Measurements from ENCODE around the gene PCNX4. TPM values are rescaled to one million over a fixed set of nuclear protein-coding genes. Genes with fewer than 3 reads are reported as not detected.

Gene PCNX4
- total RNA-seq, 2 donors from 2014 or later, result 19.7 to 23.6 TPM

DNA sequence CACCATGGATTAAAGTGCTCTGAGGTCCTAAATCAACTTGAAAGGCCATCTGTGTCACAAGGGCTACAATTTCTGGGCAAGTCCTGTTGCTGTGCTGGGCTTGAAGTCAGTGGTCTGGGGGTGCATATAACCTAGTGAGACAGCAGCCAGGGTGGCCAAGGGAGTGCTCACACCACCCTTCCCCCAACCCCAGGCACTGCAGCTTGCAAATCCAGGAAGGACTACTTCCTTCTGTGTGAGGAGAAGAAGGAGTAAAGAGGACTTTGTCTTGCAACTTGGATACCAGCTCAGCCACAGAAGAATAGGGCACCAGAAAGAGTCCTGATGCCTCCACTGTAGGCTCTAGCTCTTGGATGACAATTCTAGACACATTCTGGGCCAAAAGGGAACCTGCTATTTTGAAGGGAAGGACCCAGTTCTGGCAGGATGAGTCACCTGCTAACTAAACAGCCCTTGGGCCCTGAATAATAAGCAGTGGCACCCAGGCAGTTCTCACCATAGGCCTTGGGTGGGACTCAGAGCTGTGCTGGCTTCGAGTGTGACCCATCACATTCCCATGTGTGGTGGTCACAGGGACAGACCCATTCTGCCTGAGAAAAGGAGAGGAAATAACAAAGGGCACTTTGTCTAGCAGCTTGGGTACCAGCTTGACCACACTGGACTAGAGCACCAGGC is 106.0 kb downstream of the PCNX4 start:
- H3K27me3 ChIP-seq, result no peaks in the 10 kb centered on the region
- intact Hi-C loops (cut with DNase I), result no loop called here
- no peak overlapping the region for H3K9ac ChIP-seq (ENCODE audit: low read depth in 2 of 2, low read length in 2 of 2)

DNA sequence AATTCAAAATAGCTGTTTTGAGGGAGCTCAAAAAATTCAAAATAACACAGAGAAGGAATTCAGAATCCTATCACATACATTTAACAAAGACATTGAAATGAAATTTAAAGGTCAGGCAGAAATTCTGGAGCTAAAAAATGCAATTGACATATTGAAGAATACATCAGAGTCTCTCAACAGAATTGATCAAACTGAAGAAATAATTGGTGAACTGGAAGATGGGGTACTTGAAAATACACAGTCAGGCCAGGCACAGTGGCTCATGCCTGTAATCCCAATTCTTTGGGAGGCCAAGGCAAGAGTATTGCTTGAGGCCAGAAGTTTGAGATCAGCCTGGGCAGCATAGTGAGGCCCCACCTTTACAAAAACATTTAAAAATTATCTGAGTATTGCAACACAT is 107.6 kb downstream of the PCNX4 start:
- H3K9me3 ChIP-seq, result no peaks in the 10 kb centered on the region
- H3K4me3 ChIP-seq, result no peak overlapping the region
- intact Hi-C loops (cut with DNase I), result no loop called here
- no peaks in the 10 kb centered on the region for H3K36me3 ChIP-seq
- TF ChIP-seq, protein P1, sequence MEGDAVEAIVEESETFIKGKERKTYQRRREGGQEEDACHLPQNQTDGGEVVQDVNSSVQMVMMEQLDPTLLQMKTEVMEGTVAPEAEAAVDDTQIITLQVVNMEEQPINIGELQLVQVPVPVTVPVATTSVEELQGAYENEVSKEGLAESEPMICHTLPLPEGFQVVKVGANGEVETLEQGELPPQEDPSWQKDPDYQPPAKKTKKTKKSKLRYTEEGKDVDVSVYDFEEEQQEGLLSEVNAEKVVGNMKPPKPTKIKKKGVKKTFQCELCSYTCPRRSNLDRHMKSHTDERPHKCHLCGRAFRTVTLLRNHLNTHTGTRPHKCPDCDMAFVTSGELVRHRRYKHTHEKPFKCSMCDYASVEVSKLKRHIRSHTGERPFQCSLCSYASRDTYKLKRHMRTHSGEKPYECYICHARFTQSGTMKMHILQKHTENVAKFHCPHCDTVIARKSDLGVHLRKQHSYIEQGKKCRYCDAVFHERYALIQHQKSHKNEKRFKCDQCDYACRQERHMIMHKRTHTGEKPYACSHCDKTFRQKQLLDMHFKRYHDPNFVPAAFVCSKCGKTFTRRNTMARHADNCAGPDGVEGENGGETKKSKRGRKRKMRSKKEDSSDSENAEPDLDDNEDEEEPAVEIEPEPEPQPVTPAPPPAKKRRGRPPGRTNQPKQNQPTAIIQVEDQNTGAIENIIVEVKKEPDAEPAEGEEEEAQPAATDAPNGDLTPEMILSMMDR (IDR thresholded peaks at IDR 0.05), result no peak
- no peaks in the 10 kb centered on the region for H3K27me3 ChIP-seq
- no peak for DNase-seq
- no peaks in the 10 kb centered on the region for H3K4me1 ChIP-seq
- no peak overlapping the region for H3K27ac ChIP-seq
- H3K9ac ChIP-seq (ENCODE audit: low read depth in 2 of 2, low read length in 2 of 2), result no peak overlapping the region

More for the DNA sequence above, 106.0 kb downstream of the PCNX4 start:
- TF ChIP-seq, protein P1 (IDR thresholded peaks at IDR 0.05), result no peak
- DNase-seq, result no peak
- Histone ChIP-seq H3K9me3 (no peaks in the 10 kb centered on the region), H3K36me3 (no peaks in the 10 kb centered on the region), H3K27ac (no peak overlapping the region), H3K4me1 (no peaks in the 10 kb centered on the region), H3K4me3 (no peak overlapping the region)

DNA sequence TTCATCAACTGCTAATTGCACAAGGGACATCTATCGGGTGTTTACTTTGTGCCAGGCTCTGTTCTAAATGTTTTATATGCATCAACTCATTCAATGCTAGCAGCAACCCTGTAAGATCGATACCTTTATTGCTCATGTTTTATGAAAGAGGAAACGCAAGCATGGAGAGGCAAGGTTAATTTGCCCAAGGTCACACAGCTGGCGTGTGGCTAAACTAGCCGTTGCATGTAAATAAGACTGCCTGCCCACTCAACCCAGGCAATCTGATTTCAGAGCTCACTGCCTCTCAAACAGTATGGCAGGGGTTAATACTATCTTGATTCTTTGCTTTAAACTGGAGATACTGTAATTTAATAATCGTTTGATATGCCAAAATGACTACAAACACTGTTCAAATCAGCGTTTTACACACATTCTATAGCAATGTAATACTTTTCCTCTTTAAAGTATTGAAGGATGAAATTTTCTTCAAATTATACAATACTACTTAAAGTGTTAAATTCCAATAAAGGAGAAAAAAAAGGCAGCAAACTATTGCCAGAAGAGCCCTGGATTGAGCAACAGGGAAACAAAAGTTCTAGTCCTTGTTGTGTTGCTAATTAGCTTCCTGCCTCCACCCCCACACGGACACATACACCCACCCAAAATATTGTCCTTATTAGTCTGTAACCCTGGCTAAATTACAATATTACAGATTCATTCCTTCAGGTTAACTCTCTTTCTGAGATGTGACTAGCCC is 112.5 kb downstream of the PCNX4 start:
- Histone ChIP-seq H3K4me3 (no peak overlapping the region), H3K27ac (no peak overlapping the region), H3K4me1 (no peaks in the 10 kb centered on the region), H3K27me3 (no peaks in the 10 kb centered on the region), H3K9me3 (no peaks in the 10 kb centered on the region), H3K9ac (ENCODE audit: low read depth in 2 of 2, low read length in 2 of 2) (no peak overlapping the region), H3K36me3 (no peaks in the 10 kb centered on the region)
- TF ChIP-seq, protein P1 (IDR thresholded peaks at IDR 0.05), result no peak
- DNase-seq, result no peak
- intact Hi-C loops (cut with DNase I), result no loop called here

DNA sequence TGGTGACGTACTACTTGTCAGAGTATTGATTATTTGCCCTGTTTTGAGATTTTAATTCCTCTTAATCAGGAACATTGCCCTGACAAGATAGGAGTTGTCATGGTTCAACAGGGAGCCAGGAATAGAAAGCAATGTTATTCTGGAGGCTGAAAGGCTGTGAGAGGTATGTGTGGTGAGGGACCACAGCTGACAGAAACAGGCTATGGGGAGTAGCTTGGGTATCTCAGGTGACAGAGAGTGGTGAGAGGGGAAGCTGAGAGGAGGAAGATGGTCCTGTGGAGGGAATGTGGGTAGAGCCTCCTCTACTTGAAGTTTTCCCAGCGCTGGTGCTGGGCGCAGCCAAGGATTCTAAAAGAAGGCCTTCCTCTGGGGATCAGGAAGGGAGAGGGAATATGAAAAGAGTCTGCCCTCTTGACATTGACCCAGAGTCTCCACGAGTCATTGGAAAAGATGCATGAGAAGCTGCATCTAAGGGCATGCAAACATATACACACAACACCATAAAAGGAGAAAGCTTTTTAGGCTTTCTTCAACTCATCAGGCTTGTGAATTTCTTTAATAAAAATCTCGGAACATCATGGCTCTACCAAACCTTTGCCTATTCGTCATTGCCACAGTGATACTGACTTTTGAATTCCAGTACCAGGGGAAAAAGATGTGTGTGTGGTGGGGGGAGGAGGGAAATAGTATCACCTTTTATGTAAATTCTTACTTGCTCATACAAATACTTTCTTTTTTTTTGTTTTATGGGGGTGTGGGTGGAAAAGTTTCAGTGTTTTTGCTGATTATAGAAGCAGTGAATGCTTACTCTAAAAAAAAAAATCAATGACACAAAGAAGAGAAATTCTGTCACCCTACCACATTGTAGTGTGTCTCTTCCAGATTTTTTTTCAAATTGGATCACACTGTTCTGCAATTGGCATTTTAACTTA is 113.4 kb downstream of the PCNX4 start:
- H3K9me3 ChIP-seq, result no peaks in the 10 kb centered on the region
- H3K4me1 ChIP-seq, result no peaks in the 10 kb centered on the region
- no peak overlapping the region for H3K9ac ChIP-seq (ENCODE audit: low read depth in 2 of 2, low read length in 2 of 2)
- intact Hi-C loops (cut with DNase I), result no loop called here
- H3K27ac ChIP-seq, result no peak overlapping the region
- no peak overlapping the region for H3K4me3 ChIP-seq
- no peaks in the 10 kb centered on the region for H3K27me3 ChIP-seq
- no peaks in the 10 kb centered on the region for H3K36me3 ChIP-seq
- TF ChIP-seq, protein P1 (IDR thresholded peaks at IDR 0.05), result no peak
- no peak for DNase-seq

DNA sequence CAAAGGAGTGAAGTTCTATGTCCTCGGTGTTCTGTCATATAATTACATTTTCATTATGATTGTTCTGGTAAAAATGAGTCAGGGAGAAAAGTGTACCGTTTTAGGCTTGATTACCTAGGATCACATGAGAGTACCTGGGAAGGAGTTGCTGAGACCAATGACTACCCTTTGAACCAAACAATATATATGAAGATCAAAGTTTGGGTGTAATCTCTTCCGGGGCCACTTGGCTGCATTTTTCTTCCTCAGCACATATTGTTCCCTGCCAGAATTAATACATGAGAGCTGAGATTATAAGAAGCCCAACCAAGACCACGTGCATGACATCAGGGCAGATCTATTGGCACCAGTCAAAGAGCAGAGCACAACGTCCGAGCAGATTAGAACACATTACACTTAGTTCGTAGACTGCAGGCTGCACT is 114.5 kb downstream of the PCNX4 start:
- DNase-seq, result no peak
- H3K4me1 ChIP-seq, result no peaks in the 10 kb centered on the region
- no peak overlapping the region for H3K4me3 ChIP-seq
- no peaks in the 10 kb centered on the region for H3K9me3 ChIP-seq
- no peaks in the 10 kb centered on the region for H3K27me3 ChIP-seq
- no peaks in the 10 kb centered on the region for H3K36me3 ChIP-seq
- intact Hi-C loops (cut with DNase I), result no loop called here
- no peak overlapping the region for H3K9ac ChIP-seq (ENCODE audit: low read depth in 2 of 2, low read length in 2 of 2)
- no peak overlapping the region for H3K27ac ChIP-seq
- TF ChIP-seq, protein P1 (IDR thresholded peaks at IDR 0.05), result no peak
